ENCODE data around the gene SEMA5A. TPM values are rescaled to one million over a fixed set of nuclear protein-coding genes. Genes with fewer than 3 reads are reported as not detected.

SEMA5A gene
- total RNA-seq, 2 experiments from 2014 or later: 0.48 to 0.52 TPM

DNA sequence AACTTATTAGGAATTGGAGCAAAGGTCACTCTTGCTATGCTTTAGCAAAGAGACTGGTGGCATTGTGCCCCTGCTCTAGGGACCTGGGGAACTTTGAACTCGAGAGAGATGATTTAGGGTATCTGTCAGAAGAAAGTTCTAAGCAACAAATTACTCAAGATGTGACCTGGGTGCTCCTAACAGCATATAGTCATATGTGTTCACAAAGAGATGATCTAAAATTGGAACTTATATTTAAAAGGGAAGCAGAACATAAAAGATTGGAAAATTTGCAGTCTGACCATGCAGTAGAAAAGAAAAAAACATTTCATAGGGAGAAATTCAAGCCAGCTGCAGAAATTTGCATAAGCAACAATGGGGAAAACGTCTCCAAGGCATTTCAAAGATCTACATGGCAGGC is 68.3 kb downstream of the SEMA5A start:
- ChIA-PET POLR2A (no interaction called here), CTCF (no interaction called here)
- H3K36me3 Mint-ChIP-seq: peaks cover 5% of the 10 kb centered on the region
- no peaks in the 10 kb centered on the region for H3K27me3 Mint-ChIP-seq
- no peaks in the 10 kb centered on the region for H3K4me1 Mint-ChIP-seq (ENCODE audit: low read depth)
- H3K27ac Mint-ChIP-seq: no peak overlapping the region
- no peak for DNase-seq
- intact Hi-C loops (cut with micrococcal nuclease): no loop called here
- H3K4me3 Mint-ChIP-seq: no peak overlapping the region
- peaks cover 31% of the 10 kb centered on the region for H3K9me3 Mint-ChIP-seq

DNA sequence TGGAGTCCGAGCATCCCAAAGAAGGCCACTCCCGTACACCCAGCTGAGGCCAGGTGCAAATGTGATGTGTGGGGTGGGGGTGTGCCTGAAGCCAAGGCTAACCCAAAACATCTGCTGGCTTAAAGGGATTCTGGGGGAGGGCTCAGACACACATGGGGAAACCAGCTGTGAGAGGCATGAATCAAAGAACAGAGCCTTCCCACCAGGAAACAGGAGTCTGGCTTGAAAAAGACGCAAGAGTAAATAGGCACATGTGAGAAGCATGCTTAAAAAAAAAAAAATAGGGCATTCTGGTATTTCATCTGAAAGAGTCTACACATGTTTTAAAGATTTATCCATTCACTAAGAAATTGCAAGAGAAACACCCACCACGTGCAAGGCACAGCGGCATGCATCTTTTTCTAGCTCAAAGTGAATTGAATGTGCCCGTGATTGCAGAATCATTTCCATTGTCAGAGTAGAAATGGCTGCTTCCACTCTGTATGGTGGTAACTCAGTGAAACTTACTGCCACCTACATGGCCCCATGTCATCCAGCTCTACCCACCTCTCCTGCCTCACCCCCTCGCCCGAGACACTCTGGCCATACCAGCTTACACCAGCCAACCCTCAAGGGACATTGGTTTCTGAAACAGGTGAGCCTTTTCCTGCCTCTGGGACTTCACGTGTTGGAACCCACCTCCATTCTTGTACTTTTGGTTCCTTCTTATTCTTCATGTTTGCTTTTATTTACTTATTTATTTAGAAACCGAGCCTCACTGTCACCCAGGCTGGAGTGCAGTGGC is 71.5 kb downstream of the SEMA5A start:
- H3K36me3 Mint-ChIP-seq: peaks cover 5% of the 10 kb centered on the region
- intact Hi-C loops (cut with micrococcal nuclease): no loop called here
- H3K4me1 Mint-ChIP-seq (ENCODE audit: low read depth): no peaks in the 10 kb centered on the region
- no peak overlapping the region for H3K4me3 Mint-ChIP-seq
- H3K9me3 Mint-ChIP-seq: peaks cover 25% of the 10 kb centered on the region
- H3K27ac Mint-ChIP-seq: no peak overlapping the region
- POLR2A ChIA-PET: no interaction called here
- CTCF ChIA-PET: interaction anchor here (0.7 kb wide), 1 partner anchor 231 kb away, joined by 3 read pairs; no protein-coding TSS in a partner anchor
- DNase-seq: no peak
- no peaks in the 10 kb centered on the region for H3K27me3 Mint-ChIP-seq

DNA sequence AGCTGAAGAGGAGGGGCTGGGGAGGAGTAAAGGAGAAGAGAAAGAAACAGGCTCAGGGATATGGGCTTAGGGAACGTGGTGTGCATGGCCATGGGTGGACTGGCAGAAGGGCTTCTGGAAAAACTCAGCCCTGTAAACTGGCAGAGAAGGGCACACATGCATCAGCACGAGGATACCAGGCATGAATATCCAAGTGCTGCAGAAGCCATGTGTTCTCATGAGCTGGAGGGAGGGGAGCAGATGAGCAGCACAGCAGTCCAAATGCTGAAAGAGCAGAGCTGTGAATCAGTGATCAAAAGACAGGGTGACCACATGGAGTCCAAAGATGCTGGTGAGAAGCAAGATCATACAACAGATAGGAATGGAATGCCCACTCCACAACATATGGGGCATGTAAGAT is 72.3 kb downstream of the SEMA5A start:
- CTCF ChIA-PET: no interaction called here
- H3K27ac Mint-ChIP-seq: no peak overlapping the region
- no peak overlapping the region for H3K4me3 Mint-ChIP-seq

DNA sequence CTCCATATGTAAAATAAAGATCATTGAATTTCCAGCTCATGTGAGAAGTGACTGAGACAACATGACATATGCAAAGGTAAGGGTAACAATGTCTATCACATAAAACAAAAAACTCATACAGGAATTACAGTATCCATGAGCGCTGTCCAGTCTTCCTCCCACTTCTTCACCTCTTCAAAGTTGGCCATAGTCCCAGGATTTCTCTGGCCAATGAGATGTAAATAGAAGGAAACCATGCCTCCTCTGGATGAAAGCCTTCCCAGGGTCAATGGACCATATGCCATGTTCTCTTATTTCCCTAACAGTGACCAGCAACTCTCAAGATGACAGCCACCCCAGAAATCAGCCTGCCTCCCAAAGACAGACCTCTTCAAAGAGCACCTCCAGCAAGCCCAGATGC is 75.5 kb downstream of the SEMA5A start:
- H3K27ac Mint-ChIP-seq: no peak overlapping the region
- ChIA-PET POLR2A (no interaction called here), CTCF (no interaction called here)
- no peaks in the 10 kb centered on the region for H3K4me1 Mint-ChIP-seq (ENCODE audit: low read depth)
- DNase-seq: no peak
- H3K27me3 Mint-ChIP-seq: no peaks in the 10 kb centered on the region
- no peaks in the 10 kb centered on the region for H3K36me3 Mint-ChIP-seq
- H3K4me3 Mint-ChIP-seq: no peak overlapping the region
- H3K9me3 Mint-ChIP-seq: no peaks in the 10 kb centered on the region
- intact Hi-C loops (cut with micrococcal nuclease): no loop called here

More for the DNA sequence above, 72.3 kb downstream of the SEMA5A start:
- H3K36me3 Mint-ChIP-seq: peaks cover 5% of the 10 kb centered on the region
- H3K9me3 Mint-ChIP-seq: peaks cover 21% of the 10 kb centered on the region
- no peaks in the 10 kb centered on the region for H3K27me3 Mint-ChIP-seq
- H3K4me1 Mint-ChIP-seq (ENCODE audit: low read depth): no peaks in the 10 kb centered on the region
- intact Hi-C loops (cut with micrococcal nuclease): no loop called here
- POLR2A ChIA-PET: no interaction called here
- DNase-seq: no peak

DNA sequence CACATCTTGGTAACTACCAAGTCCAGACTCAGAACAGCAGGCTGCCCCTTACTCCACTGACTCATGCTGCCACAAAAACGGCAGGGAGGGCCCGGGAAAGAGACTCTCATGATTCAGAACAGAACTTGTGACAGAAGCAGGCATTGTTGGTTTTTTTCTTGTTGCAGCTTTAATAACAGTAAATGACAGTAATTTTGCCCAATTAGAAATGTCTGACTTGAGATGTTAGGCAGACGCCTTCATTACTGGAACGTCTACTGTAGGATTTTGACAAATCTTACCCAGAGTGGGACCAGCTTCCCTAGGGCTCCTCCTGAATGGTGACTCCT is 77.9 kb downstream of the SEMA5A start:
- POLR2A ChIA-PET: no interaction called here
- no peaks in the 10 kb centered on the region for H3K36me3 Mint-ChIP-seq
- H3K27me3 Mint-ChIP-seq: no peaks in the 10 kb centered on the region
- CTCF ChIA-PET: no interaction called here
- H3K4me1 Mint-ChIP-seq (ENCODE audit: low read depth): no peaks in the 10 kb centered on the region
- no peaks in the 10 kb centered on the region for H3K9me3 Mint-ChIP-seq
- H3K4me3 Mint-ChIP-seq: no peak overlapping the region
- no peak overlapping the region for H3K27ac Mint-ChIP-seq
- peak; percentile 16 for DNase-seq
- intact Hi-C loops (cut with micrococcal nuclease): no loop called here

DNA sequence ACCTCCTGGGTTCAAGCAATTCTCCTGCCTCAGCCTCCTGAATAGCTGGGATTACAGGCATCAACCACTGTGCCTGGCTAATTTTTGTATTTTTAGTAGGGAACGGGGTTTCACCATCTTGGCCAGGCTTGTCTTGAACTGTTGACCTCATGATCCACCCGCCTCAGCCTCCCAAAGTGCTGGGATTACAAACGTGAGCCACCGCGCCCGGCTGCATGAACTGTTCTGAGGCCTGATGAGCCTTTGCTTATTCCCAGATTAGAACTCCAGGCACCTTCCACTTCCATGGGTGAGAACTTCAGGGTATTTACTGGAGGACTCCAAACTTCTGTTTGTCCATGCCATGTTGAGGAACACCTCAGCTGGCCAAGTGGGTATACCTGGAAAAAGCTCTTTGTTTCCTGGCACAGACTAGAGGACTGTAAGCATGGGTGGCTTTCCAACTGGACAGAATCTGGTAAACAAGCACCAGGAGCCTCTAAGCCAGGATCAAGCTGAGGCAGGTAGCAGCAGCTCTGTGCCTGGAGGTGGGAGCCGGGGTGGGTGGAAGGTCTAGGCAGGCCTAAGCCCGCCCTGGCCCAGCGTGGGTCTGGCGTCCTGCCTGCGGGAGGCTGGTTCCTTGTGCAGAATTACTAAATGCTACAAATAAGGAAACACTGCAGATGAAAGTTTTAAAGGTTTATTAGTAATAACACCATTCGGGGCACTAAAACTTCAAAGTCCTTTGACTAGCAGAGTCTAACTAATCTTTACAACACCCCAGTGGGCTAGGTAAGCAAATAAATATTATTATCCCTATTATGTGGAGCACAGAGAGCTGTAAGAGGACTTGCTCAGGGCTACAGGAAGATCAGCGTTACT is 78.4 kb downstream of the SEMA5A start:
- POLR2A ChIA-PET: no interaction called here
- H3K27me3 Mint-ChIP-seq: no peaks in the 10 kb centered on the region
- no peak for DNase-seq
- H3K4me3 Mint-ChIP-seq: no peak overlapping the region
- no peak overlapping the region for H3K27ac Mint-ChIP-seq
- H3K9me3 Mint-ChIP-seq: no peaks in the 10 kb centered on the region
- CTCF ChIA-PET: no interaction called here
- no peaks in the 10 kb centered on the region for H3K36me3 Mint-ChIP-seq
- intact Hi-C loops (cut with micrococcal nuclease): no loop called here
- no peaks in the 10 kb centered on the region for H3K4me1 Mint-ChIP-seq (ENCODE audit: low read depth)

DNA sequence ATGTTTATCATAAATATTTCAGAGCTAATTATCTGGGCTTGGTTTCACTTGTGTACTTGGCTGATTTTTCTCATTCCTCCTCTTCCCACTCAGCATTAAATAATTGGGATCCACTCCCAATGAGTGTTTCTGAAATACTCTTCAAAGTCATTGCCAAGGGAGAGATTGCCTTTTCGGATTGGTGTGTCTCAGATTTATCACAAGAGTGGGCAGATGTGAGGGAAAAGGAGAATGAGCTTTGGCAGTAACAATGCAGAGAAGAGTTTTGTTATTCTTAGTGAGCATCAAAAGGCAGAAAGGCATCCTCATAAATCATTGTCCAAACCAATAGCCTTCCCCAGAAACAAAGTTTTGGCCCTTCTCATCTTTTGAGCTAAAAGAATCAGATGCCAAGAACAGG is 79.2 kb downstream of the SEMA5A start:
- DNase-seq: no peak
- H3K9me3 Mint-ChIP-seq: no peaks in the 10 kb centered on the region
- intact Hi-C loops (cut with micrococcal nuclease): no loop called here
- POLR2A ChIA-PET: no interaction called here
- H3K27ac Mint-ChIP-seq: no peak overlapping the region
- CTCF ChIA-PET: no interaction called here
- no peaks in the 10 kb centered on the region for H3K27me3 Mint-ChIP-seq
- no peaks in the 10 kb centered on the region for H3K4me1 Mint-ChIP-seq (ENCODE audit: low read depth)
- no peaks in the 10 kb centered on the region for H3K36me3 Mint-ChIP-seq
- H3K4me3 Mint-ChIP-seq: no peak overlapping the region

DNA sequence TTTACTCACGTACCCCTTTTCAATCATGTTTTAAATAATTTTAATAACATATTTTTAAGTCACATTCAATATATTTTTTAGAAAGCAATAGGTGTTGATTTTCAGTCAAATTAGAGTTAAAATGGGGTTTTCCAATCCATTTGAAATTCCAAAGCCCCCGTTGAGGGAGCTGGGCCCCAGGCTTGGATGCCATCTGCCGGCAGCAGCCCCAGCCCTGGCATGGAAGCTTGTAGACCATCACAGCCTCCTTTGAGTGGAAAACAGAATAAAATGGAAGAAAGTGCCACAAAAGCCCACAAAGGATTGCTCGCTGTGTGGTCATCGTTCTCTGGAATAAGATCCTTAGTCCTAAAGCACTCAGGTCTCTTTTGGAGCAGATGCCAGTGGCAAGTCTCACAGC is 81.4 kb downstream of the SEMA5A start:
- CTCF ChIA-PET: no interaction called here
- intact Hi-C loops (cut with micrococcal nuclease): no loop called here
- H3K4me3 Mint-ChIP-seq: no peak overlapping the region
- DNase-seq: no peak
- no peaks in the 10 kb centered on the region for H3K9me3 Mint-ChIP-seq
- no peaks in the 10 kb centered on the region for H3K36me3 Mint-ChIP-seq
- H3K27ac Mint-ChIP-seq: no peak overlapping the region
- no peaks in the 10 kb centered on the region for H3K4me1 Mint-ChIP-seq (ENCODE audit: low read depth)
- POLR2A ChIA-PET: no interaction called here
- H3K27me3 Mint-ChIP-seq: no peaks in the 10 kb centered on the region

DNA sequence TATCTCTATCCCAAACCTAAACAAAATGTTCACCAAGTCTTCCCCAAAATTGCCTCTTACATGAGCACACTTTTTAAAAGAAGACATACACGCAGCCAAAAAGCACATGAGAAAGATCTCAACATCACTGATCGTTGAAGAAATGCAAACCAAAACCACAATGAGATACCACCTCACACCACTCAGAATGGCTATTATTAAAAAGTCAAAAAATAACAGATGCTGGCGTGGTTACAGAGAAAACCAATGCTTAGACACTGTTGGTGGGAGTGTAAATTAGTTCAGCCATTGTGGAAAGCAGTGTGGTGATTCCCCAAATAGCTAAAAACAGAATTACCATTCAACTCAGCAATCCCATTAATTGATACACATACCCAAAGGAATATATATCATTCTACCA is 83.8 kb downstream of the SEMA5A start:
- Mint-ChIP-seq H3K9me3 (peaks cover 4% of the 10 kb centered on the region), H3K27ac (no peak overlapping the region), H3K36me3 (no peaks in the 10 kb centered on the region), H3K4me1 (ENCODE audit: low read depth) (no peaks in the 10 kb centered on the region), H3K27me3 (no peaks in the 10 kb centered on the region), H3K4me3 (no peak overlapping the region)
- DNase-seq: no peak
- ChIA-PET POLR2A (no interaction called here), CTCF (no interaction called here)
- intact Hi-C loops (cut with micrococcal nuclease): no loop called here

DNA sequence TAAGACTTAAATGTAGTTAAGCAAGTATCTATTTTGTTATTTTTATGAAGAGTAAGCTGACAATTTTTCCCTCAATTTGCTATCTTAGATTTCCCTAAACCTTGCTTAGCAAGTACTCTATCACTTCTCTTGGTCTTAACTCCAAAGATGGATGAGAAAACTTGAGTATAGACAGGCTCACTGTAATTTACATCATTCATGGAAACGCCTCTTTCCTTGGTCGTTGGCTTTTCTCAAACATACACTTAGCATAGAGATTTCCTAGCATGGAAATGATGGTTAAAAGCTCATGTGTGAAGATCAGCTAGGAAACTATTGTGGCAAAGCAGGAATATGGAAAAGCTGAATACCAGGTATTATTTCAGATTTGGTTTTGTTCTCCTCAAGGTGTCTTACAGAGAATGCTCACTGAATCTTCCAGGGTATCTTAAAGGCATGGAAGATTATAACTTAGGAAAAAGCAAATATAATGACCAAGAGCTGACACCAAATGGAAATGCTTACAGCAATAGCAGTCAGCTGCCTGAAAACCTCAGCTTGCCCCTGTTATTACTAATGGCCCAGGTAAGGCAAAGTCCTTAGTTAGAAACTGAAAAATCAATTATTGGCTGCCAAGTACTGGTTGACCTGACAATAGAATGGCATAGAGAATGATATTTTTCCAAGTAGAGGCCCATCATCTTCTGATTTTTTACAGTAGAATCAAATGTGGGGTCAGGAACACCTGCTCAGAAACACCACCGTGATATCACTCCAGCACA is 84.8 kb downstream of the SEMA5A start:
- no peak overlapping the region for H3K27ac Mint-ChIP-seq
- peaks cover 4% of the 10 kb centered on the region for H3K9me3 Mint-ChIP-seq
- ChIA-PET CTCF (no interaction called here), POLR2A (no interaction called here)
- no peaks in the 10 kb centered on the region for H3K36me3 Mint-ChIP-seq
- H3K4me3 Mint-ChIP-seq: no peak overlapping the region
- peaks cover 3% of the 10 kb centered on the region for H3K4me1 Mint-ChIP-seq (ENCODE audit: low read depth)
- intact Hi-C loops (cut with micrococcal nuclease): no loop called here
- H3K27me3 Mint-ChIP-seq: no peaks in the 10 kb centered on the region
- DNase-seq: no peak

DNA sequence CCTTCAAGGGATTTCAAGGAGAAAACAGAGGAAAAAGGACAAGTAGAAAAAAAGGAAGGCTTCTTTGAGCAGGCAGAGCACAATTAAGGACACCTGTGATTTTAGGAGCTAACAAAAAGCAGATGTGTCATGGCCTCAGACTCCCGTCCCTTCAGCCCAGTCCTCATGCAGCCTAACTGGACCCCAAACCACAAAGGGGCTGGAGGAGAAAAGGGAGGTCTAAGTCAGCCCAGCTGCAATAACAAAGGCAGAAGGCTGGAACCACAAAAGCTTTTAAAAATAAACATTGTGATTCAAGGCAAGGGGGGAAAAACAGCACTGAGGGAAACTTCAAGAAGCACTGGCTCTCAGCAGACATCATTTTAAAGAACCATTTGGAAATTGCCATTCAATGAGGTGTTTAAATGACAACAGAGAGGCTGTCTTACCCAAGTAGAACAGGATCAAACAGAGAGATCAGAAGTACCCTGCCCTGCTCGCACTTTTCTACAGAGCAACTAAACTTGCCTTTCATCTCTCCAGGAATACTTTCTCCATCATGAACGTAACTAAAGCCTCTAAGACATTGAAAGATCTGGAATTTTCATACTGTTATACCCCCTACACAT is 89.3 kb downstream of the SEMA5A start:
- intact Hi-C loops (cut with micrococcal nuclease): no loop called here
- H3K27ac Mint-ChIP-seq: no peak overlapping the region
- no peaks in the 10 kb centered on the region for H3K27me3 Mint-ChIP-seq
- peaks cover 4% of the 10 kb centered on the region for H3K9me3 Mint-ChIP-seq
- POLR2A ChIA-PET: no interaction called here
- CTCF ChIA-PET: no interaction called here
- no peaks in the 10 kb centered on the region for H3K36me3 Mint-ChIP-seq
- no peak for DNase-seq
- H3K4me1 Mint-ChIP-seq (ENCODE audit: low read depth): peaks cover 3% of the 10 kb centered on the region
- H3K4me3 Mint-ChIP-seq: no peak overlapping the region

DNA sequence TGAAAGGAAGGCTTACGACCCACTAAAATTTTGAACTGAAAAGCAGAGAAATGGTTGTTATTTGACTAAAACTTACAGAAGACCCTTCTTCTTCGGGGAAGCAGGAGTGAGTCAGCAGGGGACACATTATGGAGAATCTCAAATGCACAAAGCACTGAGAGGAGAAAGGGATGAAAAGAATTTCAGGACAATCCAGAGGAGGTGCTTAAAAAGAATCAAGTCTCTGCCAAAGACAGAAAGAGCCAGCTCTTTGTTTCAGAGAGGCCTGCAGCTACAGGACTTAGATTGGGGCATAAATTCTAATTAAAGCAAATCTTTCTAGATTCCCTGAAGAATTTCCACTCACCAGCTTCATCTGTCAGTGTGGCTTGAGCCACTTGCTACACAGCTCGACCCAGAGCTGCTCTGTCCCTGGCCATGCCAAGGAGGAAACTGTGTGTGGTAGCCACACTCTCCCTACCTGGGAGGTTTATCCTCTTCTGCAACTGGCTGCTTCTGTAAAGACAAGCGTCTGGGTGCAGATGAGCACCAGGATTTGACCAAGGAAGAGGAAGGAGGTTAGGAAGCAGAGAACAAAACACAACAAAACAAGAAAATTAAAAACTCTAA is 89.9 kb downstream of the SEMA5A start:
- POLR2A ChIA-PET: no interaction called here
- Mint-ChIP-seq H3K9me3 (peaks cover 4% of the 10 kb centered on the region), H3K4me3 (no peak overlapping the region), H3K27me3 (no peaks in the 10 kb centered on the region), H3K36me3 (no peaks in the 10 kb centered on the region), H3K4me1 (ENCODE audit: low read depth) (peaks cover 3% of the 10 kb centered on the region), H3K27ac (no peak overlapping the region)
- no peak for DNase-seq
- CTCF ChIA-PET: no interaction called here
- intact Hi-C loops (cut with micrococcal nuclease): no loop called here
